K562 (cell line): ENCODE data around the gene FASTK. TPM values are rescaled to one million over a fixed set of nuclear protein-coding genes. Genes with fewer than 3 reads are reported as not detected.

Experiments used
- CBX1 ChIP-seq: sonication (generic); IDR thresholded peaks from 2 replicates; pipeline ENCODE4 v1.6.1; 2016; ENCODE audit warnings: antibody characterized with exemption, low read depth, mild to moderate bottlenecking
- HNRNPLL ChIP-seq: fragments of 200-400 bp; formaldehyde crosslinking; IDR thresholded peaks from 2 replicates; pipeline ENCODE4 v1.6.1; 2017; ENCODE audit warnings: low read length, low read depth, mild to moderate bottlenecking; ENCODE audit not compliant: poor library complexity, severe bottlenecking
- MTA2 ChIP-seq: fragments of 450-650 bp; IDR thresholded peaks from 2 replicates; pipeline ENCODE4 v1.6.1; 2016; ENCODE audit warnings: low read depth
- NFRKB ChIP-seq: fragments of 450-650 bp; IDR thresholded peaks from 2 replicates; pipeline ENCODE4 v1.6.1; 2016; ENCODE audit warnings: low read depth
- NR2C2 ChIP-seq, 2 experiments: fragments of 200-800 bp in 1 of 2; sonication (Bioruptor generic) in 1 of 2; sonication (generic) in 1 of 2; formaldehyde crosslinking in 1 of 2; IDR thresholded peaks; 2 replicates each; pipeline versions ENCODE4 v1.6.1 to v1.8.0; 2016 to 2022; ENCODE audit warnings: mild to moderate bottlenecking in 1 of 2, missing compliant biosample characterization in 1 of 2, missing genetic modification characterization in 1 of 2, missing genetic modification reagents in 1 of 2
- SAFB2 ChIP-seq: fragments of 200-400 bp; formaldehyde crosslinking; IDR thresholded peaks from 2 replicates; pipeline ENCODE4 v1.6.1; 2018; ENCODE audit warnings: borderline replicate concordance, low read length, low read depth, moderate library complexity; ENCODE audit not compliant: severe bottlenecking
- SIX5 ChIP-seq, 2 experiments: IDR thresholded peaks; 2 replicates each; pipeline ENCODE4 v1.6.1; 2011; ENCODE audit warnings: low read length in 2 of 2, borderline replicate concordance in 1 of 2, low read depth in 1 of 2, mild to moderate bottlenecking in 1 of 2, moderate library complexity in 1 of 2; ENCODE audit not compliant: insufficient read depth in 1 of 2
- SP1 ChIP-seq: sonication (generic); formaldehyde crosslinking; IDR thresholded peaks from 2 replicates; pipeline ENCODE4 v1.8.1; 2022; ENCODE audit warnings: mild to moderate bottlenecking, missing genetic modification reagents
- ZEB2 ChIP-seq: fragments of 450-650 bp; IDR thresholded peaks from 2 replicates; pipeline ENCODE4 v1.6.1; 2016
- ZFP1 ChIP-seq: fragments of 450-650 bp; formaldehyde crosslinking; IDR thresholded peaks from 2 replicates; pipeline ENCODE4 v1.4.0; 2020; ENCODE audit warnings: mild to moderate bottlenecking, mixed read lengths
- ZNF212 ChIP-seq: fragments of 450-650 bp; formaldehyde crosslinking; IDR thresholded peaks from 2 replicates; pipeline ENCODE4 v1.4.0; 2020; ENCODE audit warnings: mild to moderate bottlenecking
- ZNF583 ChIP-seq: fragments of 250-450 bp; sonication (Bioruptor Pico); IDR thresholded peaks from 2 replicates; pipeline ENCODE4 v1.4.0; 2020
- polyA plus RNA-seq, 8 experiments: library from polyadenylated mRNA; depleted of rRNA in 4 of 8; stranded (reverse) in 5 of 8; unstranded in 3 of 8; fragments of >200 nt; fragmentation: Nextera tagmentation in 2 of 8; fragmentation: Illumina TruSeq in 1 of 8; extraction: Ambion mirVana in 2 of 8; extraction: Trizol in 1 of 8; gene quantifications; 2 replicates each; pipeline versions ENCODE4 v1.2.1 to v1.2.3, GENCODE V29; 2011 to 2014; ENCODE audit warnings: inconsistent platforms in 1 of 8, missing spikeins in 1 of 8
- total RNA-seq, 7 experiments: library from RNA; depleted of rRNA in 6 of 7; stranded (reverse); fragments of >200 nt in 6 of 7; fragmentation: Illumina TruSeq in 2 of 7; extraction: Trizol in 2 of 7; gene quantifications; 2 replicates each; pipeline versions ENCODE4 v1.2.1 to v1.2.3, GENCODE V29; 2011 to 2021; ENCODE audit warnings: low replicate concordance in 1 of 7
- TF ChIP-seq, protein P1 (sequence below), 2 experiments: fragments of 450-650 bp; IDR thresholded peaks; 2 replicates each; pipeline ENCODE4 v1.6.1; 2016; ENCODE audit warnings: mild to moderate bottlenecking in 2 of 2, borderline replicate concordance in 1 of 2, low read depth in 1 of 2, moderate library complexity in 1 of 2

Gene FASTK
- total and polyA plus RNA-seq, 9 of the 15 experiments (the other 6 are each of a cell fraction or from before 2014, with no cell fraction given) = 0.51 to 150 (median 48.2) TPM

DNA sequence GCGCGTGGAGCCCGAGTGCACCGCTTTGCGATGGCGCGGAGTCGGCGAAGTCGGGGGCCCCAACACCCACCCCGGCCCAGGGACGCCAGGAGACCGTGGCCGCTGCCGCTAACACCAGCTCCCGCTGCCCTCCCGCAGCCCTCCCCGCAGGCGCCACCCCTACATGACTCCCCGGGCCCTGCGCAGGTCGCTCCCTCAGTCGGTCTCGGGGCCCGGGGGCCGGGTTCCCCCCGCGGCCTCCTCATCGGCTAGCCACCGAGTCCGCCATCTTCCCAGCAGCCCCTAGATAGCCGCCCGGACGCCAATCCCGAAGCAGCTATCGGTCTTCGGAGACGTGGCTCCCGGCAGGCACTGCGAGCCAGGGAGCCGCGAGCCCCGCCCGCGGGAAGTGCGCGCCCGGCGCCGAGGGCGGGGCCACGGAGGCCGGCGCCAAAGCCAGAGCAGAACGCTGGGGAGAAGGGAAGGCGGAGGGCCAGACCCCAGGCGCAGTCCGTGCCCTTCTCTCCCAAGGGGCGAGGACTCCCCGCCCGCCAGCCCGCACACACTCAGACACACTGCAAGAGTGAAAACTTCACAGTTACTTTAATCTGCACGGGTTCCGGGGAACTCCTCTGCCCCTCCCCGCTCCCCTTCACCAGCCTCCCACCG is at the start of gene FASTK (continued):
- no peak for TF ChIP-seq SIX5 (IDR thresholded peaks at IDR 0.05; ENCODE audit: borderline replicate concordance in 1 of 2, insufficient read depth in 1 of 2, low read depth in 1 of 2, low read length in 2 of 2)
- TF ChIP-seq ZEB2 = no peak
- TF ChIP-seq ZNF212 (CRISPR knock-in tag) = peak; percentile 22; the same call in 1 of the 2 replicates
- no peak for TF ChIP-seq MTA2
- TF ChIP-seq NFRKB = peak; percentile 92; the same call in 1 of the 2 replicates
- TF ChIP-seq NR2C2 (CRISPR knock-in tag; IDR thresholded peaks at IDR 0.05) = peak; percentile 46; the same call in 1 of the 2 replicates
- TF ChIP-seq NR2C2 (tag; IDR thresholded peaks at IDR 0.05) = peak; percentile 58
- peak; percentile 61 for TF ChIP-seq HNRNPLL
- TF ChIP-seq, protein P1, sequence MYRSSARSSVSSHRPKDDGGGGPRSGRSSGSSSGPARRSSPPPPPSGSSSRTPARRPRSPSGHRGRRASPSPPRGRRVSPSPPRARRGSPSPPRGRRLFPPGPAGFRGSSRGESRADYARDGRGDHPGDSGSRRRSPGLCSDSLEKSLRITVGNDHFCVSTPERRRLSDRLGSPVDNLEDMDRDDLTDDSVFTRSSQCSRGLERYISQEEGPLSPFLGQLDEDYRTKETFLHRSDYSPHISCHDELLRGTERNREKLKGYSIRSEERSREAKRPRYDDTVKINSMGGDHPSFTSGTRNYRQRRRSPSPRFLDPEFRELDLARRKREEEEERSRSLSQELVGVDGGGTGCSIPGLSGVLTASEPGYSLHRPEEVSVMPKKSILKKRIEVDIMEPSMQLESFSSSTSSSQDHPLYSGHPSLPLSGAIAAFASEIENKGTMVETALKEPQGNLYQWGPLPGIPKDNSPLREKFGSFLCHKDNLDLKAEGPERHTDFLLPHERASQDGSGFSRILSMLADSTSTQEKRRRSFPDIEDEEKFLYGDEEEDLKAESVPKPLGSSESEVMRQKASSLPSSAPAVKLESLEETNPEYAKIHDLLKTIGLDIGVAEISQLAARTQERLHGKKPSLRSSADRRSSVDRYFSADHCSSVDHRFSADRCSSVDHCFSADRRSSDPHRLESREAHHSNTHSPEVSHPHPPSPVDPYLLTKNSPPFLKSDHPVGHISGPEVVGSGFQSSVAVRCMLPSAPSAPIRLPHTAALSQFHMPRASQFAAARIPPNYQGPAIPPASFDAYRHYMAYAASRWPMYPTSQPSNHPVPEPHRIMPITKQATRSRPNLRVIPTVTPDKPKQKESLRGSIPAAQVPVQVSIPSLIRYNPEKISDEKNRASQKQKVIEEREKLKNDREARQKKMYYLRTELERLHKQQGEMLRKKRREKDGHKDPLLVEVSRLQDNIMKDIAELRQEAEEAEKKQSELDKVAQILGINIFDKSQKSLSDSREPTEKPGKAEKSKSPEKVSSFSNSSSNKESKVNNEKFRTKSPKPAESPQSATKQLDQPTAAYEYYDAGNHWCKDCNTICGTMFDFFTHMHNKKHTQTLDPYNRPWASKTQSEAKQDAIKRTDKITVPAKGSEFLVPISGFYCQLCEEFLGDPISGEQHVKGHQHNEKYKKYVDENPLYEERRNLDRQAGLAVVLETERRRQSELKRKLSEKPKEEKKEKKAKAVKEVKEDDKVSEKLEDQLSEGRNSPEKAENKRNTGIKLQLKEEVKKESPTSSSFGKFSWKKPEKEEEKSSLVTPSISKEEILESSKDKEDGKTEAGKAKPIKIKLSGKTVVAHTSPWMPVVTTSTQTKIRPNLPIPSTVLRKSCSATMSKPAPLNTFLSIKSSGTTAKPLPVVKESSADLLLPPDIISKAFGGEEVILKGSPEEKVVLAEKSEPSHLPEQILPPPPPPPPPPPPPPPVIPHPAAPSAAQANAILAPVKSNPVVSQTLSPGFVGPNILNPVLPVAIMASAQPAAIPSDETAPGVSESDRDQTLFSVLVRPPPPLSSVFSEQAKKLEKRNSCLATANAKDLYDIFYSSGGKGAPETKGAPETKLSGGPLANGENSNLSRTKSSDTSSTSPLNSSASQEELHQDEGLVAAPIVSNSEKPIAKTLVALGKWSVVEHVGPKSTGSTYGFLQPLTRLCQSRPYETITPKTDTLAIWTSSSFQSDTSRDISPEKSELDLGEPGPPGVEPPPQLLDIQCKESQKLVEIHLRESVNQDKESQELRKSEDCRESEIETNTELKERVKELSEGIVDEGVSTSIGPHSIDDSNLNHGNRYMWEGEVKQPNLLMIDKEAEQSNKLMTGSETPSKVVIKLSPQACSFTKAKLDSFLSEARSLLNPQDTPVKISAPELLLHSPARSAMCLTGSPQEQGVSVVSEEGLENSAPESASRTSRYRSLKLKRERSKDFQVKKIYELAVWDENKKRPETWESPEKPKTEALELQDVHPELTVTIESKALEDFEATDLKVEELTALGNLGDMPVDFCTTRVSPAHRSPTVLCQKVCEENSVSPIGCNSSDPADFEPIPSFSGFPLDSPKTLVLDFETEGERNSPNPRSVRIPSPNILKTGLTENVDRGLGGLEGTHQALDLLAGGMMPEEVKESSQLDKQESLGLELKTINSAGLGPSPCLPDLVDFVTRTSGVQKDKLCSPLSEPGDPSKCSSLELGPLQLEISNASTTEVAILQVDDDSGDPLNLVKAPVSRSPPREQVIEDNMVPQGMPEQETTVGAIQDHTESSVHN (IDR thresholded peaks at IDR 0.05; ENCODE audit: borderline replicate concordance in 1 of 2, low read depth in 1 of 2) = no peak
- TF ChIP-seq ZNF583 (CRISPR knock-in tag) = peak; percentile 10; the same call in 1 of the 2 replicates
- TF ChIP-seq ZFP1 (CRISPR knock-in tag) = no peak; the same call in 1 of the 2 replicates
- TF ChIP-seq SP1 = peak; percentile 79
- peak; percentile 58 for TF ChIP-seq CBX1
- no peak for TF ChIP-seq SAFB2
